DMS79 (cell line): ENCODE data around the gene GALR1.
"Not testable (repeated sequence)": the region's sequence is repeated elsewhere in the genome, so short reads cannot be mapped to it uniquely, and the experiment has no call there.

Experiments used
- DNase-seq: peaks from one replicate; lab custom pipeline; 2025; lab: John Stamatoyannopoulos, UW

GALR1 gene, protein sequence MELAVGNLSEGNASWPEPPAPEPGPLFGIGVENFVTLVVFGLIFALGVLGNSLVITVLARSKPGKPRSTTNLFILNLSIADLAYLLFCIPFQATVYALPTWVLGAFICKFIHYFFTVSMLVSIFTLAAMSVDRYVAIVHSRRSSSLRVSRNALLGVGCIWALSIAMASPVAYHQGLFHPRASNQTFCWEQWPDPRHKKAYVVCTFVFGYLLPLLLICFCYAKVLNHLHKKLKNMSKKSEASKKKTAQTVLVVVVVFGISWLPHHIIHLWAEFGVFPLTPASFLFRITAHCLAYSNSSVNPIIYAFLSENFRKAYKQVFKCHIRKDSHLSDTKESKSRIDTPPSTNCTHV

DNA sequence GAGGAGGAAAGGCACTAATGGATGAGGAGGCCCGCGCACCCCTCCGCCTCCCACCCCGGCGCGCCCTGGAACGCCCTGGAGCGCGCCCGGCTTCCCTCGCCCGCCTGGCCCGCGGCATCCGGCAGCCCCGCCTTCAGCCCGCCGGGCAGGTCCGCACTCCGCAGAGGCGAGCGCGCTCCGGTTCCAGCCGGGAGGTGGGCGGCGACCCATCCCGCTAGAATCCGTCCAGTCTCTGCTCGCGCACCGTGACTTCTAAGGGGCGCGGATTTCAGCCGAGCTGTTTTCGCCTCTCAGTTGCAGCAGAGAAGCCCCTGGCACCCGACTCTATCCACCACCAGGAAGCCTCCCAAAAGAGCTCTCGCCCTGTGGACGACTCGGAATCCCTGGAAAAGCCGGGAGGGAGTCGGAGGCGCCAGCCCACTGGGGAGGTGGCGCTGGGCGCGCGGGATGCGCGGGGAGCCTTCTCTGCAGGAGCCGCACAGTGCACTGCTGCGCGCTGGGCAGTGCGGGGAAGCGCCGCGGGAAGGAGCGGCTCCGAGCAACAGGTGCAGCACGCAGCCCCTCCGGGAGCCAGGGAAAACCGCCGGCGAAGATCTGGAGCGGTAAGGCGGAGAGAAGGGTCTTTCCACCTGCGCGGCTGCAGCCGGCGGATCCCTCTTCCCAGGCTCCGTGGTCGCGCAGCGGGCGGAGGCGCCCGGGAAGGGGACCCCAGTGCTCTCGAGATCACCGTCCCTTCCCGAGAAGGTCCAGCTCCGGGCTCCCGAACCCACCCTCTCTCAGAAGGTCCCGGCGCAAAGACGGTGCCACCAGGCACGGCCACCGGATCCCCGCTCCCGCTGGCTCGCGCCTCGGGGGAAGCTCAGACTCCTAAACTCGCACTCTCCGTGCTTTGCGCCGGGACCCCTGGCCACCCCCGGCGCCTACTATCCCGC lies at the start of gene GALR1:
Gene GALR1, plus strand, starts transcription at position 280 of the 932 bp plus-strand sequence. CDS start 701 bp downstream, outside the sequence.
- no peak for DNase-seq

DNA sequence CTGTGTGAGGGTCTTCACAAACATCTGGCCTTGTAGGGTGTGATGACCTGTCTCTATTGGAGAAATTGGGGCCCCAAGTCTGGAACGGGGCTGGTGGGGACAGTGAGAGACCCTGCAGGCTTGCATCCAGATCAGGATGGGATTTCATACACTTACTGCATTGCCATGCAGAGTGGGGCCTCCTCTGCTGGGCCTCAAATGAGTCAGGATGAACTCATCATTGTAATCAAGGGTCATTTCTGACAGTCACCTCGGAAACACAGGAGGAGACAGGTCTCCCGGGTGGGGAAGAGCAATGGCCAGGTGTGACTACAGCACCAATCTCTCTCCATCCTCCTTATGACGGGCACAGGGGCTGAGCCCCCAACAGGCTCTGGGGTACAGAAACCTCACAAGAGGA lies 48.1 kb upstream of the GALR1 start:
- no peak for DNase-seq

DNA sequence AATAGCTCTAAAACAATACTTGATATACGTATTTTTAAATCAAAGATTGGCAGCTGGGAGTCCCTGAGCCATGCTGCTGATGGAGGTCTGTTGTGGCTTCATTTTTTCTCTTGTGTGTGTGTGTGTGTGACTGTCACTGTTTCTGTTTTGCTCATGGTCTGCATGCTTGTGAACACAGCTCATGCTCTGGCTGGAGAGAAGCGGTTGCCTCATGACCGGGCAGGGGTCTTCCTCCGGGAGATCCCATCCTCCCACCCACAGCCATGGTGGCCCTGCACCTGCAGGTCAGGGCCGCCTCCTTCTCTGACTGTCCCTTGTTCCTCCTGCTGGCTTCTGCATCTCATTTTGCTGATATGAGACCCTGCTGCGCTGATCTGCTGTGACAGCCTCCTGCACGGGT lies 47.3 kb upstream of the GALR1 start:
- no peak for DNase-seq

DNA sequence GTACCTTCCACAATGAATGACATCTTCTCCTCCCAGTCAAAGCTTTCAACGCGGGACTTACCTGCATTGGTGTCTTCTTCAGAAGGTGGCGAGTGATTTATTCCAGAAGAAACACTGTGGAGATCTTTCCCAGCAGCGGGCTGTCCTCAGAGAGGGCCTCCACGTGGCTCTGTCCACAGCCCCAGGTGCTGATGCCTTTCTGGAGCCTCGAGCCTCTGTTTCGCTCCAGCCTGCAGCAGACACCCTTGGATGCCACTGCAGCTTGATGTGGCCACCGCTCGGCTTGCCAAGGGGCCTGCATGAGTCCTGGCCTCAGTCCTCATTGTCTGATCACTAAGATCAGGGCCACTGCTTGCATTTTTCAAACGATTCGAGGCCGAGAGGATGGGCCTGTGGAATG lies 46.6 kb upstream of the GALR1 start:
- DNase-seq: no peak

DNA sequence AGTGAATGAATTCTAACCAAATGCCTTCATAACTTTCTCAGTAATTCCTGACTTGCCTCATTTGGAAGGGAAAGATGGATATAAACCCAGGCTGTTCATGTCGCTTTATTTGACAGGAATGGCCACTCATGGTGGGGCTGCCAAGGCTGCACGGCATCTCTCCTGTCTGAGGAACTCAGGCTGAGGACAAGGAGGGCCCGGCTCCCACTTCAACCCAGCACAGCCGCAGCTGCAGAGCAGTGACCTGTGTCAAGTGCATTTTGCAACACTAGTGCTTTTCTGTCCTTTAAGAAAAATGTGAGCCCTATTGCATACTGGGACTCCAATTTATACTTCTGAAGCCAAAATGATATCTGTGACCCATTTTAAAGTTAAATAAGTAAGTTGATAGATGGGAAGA lies 45.8 kb upstream of the GALR1 start:
- no peak for DNase-seq

DNA sequence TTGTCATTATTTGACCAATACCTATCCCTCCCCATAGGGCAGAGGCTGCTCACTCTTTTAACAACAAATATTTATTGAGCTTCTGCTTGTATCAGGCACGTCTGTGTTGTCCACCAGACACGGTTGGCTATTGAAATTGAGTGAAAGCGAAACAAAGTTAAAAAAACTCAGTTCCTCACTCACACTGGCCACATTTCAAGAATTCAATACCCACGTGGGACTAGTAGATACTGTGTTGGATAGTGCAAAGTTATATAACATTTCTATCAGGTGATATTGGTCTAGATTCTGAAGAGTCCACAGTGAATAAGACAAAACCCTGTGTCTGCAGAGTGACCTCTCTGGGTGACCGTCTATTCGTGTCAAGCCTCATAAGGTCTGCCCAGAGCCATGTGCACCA lies 43.9 kb upstream of the GALR1 start:
- DNase-seq: no peak

DNA sequence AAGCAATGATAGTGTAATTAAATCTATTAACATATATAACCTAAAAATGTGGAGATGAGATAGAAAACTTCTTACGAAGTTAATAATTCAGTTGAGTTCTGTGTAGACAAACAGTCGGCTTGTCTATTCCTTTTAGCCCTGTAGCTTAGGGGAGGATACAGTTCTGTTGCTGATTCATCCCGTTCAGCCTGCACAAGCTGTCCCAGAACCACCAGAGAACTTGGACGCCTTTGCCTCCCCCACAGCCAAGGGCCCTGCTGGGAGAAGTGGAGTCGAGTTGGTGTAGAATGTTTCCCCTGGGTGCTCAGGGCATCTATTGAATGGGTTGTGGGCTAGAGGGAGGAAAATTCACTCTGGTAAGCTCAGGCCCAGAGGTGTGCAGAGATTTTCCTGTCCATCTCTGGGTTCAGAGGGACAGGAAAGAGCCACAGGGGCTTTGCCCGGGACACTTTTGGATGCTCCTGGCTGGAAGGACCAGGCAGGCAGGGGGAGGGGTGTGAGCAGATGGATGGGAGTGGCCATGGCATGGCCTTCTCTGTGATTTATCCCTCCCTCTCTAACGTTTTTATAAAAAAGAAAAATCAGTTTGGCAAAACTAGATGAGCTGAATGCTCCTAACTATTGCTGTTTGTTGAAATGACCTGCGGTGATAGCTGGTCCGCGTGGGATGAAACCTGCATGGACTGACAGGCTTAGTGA lies 42.8 kb upstream of the GALR1 start:
- DNase-seq: no peak

DNA sequence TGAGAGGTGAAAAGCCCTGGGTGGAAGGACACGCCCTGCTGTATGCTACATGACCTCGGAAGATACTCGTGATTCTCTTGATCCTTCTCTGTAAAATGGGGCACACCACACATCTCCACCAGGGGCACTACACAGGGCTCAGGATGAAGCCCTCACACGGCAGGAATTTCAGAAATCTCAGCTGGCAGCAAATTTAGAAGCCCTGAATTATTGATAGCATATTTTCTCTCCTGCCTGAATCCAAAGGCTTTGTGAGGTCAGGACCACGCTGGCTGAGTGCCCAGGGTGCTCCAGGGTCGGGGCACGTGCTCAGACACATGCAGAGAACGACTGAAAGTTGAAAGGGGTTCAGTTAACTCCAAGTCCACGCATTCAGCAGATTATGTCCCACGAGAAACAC lies 42.1 kb upstream of the GALR1 start:
- no peak for DNase-seq

DNA sequence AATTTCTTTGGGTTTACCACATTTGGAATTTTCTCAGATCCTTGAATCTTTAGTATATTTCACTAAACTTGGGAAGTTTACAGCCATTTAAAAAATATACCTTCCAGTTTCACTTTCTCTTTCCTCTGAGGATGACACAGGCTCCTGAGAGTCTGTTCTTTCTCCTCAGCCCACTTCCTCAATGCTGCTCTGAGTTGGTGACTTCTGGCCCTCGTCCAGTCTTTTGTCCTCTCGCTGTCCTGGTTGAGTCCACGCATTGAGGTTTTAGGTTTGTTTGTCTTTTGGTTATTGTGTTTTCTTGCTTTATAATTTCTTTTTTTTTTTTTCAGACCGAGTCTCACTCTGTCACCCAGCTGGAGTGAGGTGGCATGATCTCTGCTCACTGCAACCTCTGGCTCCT lies 40.7 kb upstream of the GALR1 start:
- no peak for DNase-seq

DNA sequence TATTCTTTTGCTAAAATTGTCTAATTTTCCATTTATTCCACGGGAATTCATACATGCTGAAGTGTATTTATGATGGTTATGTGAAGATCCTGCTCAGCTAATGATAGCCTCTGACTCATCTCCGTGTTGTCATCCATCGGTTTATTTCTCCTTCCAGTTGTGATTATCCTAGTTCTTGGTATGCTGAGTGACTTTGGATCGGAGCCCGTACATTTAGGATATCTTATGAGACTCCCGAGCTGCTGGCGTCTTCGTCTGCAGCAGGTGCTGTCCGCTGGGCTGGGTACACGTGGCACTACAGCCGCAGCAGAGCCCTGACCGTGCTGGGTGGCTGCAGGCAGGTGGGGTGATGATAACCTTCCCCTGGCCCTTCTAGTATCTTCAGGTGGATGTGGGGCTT lies 40.1 kb upstream of the GALR1 start:
- no peak for DNase-seq

DNA sequence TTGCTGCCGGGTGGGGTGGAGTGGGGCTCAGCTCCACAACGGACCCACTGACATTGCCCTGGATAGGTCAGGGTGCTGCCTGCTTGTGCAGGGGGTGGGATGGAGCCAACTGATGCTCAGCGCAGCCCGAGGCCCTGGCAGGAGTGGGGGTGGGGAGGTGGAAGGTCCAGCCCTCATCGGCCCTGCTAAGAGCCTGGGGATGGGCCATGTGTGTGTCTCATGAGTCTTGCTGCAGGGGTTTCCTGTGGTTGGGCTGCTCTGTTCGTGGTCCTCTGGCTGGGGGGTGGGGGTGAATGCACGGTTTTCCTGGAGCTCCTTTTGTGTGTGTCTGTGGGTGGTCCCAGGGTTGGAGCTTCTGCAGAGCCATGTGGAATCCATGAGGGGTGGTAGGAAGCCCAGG lies 39.4 kb upstream of the GALR1 start:
- DNase-seq: no peak

DNA sequence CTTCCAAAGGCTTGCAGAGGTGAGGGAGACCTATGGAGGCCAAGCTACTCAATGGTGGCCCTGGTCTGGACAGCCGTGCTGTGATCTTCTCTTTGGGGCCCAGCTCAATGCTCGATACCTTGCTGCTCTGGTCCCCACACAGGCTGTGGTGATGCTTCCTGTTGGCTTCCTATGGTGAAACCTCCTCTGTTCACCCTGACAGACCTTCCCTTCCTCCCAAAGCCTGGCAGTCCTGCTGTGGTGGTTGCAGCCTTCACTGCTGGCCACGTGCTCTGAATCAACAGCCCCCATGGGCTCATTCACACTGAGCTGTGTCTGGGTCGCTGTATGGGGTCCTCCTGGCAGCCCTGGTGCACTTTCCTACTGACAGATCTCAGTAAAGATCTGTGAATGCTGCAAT lies 31.0 kb upstream of the GALR1 start:
- no peak for DNase-seq

DNA sequence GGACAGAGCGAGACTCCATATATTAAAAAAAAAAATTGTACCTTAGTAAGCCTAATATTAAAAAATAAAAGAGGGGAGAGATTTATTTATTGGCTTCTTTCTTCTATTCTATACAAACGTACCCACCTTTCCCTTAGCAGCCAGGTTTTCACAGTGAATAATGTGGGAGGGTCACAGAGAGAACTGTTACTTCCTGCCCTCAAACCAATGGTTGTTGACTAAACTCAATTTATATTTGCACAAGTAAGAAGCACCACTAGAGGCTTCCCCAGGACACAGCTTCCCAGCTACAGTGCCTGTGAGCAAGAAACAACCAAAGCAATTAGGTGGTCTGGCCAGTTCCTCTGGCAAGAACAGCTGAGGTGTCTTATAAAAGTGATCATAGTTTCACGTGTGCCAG lies 28.9 kb upstream of the GALR1 start:
- DNase-seq: no peak

DNA sequence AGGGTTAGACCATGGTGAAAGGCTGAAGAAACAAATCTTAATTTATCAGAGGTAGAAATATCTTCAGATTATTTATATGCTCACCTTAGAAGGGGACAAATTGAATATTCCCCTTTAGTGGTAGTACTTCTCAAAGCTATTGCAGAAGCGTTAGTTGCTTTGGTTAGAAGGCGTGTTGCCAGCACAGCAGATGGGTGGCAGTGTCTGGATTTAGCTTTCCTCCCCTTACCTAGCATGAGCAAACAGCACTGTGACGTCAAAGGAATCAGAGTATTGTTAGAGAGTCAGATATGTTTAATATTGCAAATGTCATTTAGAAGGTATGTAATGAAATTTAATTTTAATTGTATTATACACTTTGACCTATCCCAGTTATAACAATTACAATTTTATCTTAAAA lies 27.2 kb upstream of the GALR1 start:
- no peak for DNase-seq

DNA sequence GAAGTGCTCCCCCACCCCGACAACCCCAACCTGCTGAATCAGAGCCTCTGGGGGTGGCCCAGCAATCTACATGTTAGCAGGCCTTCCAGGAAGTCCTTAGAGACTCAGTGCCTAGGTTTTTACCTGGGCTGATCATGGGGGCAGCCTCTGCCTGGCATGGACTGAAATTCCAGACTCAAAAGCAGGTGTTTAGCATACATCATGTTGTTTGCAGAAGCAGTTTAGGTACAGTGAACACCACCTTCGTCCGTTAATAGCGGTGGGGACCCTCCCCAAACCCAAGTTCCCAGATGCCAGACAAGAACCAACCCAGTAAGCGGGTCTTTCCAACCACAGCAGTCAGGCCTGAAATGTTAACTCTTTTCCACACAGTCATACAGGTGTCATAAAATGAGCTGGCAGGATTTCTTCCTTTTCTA lies 26.4 kb upstream of the GALR1 start:
- DNase-seq: no peak

DNA sequence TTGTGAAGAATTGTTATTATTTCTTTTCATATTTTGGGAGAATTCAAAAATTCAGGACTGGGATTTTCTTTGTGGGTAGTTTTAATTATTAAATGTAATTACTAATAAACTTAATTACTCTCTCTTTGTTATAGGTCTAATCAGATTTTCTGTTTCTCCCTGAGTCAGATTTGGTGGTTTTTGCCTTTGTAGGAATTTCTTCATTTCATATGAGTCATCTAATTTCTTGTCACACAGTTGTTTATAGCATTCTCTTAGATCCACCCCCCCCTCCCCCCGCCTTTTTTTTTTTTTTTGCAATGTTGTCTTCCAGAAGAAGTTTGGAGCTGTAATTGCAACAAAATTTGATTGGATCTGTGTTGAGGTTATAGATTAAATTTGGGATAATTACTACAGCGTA lies 26.0 kb upstream of the GALR1 start:
- no peak for DNase-seq

DNA sequence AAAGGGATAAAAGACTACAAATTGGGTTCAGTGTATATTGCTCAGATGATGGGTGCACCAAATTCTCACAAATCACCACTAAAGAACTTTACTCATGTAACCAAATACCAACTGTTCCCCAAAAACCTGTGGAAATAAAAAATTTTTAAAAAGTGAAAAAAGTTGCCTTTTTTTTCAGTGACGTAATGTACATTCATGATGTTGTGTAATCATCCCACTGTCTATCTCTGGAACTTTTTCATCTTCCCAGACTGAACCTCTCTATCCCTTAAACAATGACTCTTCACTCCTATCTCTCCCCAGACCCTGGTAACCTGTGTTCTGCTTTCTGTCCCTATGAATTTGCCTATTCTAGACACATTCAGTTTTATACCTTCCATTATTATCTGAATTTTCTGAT lies 19.0 kb upstream of the GALR1 start:
- DNase-seq: no peak

DNA sequence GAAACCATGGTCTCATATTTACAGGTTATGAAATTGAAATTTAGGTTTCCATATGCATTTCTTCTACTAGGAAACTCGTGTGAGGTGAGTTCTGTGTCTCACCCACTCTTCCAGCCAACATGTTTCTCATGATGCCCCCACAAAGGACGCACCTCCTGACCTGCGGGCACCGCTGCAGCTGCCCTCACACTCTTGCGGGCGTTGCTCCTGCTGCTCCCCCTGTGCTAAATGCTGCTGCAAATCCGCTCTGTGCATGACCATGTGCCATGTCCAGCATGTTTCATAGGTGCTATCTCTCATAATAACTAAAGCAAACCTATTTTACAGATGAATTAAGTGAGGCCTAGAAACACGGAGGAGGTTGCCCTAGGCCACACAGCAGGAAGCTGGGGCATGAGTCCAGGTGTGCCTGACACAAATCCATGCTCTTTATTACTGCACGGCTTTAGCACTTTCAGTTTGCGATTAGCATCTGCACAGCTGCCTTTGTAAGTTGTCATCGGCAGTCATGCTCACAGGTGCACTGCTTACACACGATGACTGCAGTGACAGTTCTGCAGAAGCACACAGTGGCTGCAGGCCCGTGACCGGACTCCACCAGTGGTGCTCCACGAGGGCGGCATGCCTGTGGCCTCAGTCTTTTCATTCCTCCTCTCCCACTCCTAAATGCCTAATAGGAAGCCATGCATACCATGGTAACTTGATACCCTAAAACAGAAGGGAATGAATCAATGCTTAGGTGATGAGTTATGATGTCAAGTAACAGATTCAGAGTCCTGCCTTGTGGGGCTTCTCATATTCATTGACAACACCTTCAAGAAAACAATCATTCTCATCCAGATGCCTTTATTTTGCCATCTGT lies 14.9 kb upstream of the GALR1 start:
- no peak for DNase-seq

DNA sequence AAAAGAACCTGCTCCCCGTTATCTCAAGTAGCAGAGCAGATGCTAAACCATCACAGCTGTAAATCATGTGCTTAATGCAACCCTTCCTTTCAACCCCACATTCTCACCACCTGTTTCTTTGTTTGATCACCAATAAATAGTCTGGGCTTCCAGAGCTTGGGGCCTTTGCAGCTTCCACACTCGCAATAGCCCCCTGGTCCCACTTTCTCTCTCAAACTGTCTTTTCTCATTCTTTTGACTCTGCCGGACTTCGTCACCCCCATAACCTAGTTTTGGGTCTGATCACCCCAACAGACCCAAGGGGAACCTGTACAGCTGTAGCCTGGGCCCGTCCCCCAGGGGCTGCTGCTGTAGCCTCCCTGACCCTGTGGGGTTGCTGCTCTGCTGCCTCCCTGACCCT lies 10.4 kb upstream of the GALR1 start:
- DNase-seq: not testable (repeated sequence)

DNA sequence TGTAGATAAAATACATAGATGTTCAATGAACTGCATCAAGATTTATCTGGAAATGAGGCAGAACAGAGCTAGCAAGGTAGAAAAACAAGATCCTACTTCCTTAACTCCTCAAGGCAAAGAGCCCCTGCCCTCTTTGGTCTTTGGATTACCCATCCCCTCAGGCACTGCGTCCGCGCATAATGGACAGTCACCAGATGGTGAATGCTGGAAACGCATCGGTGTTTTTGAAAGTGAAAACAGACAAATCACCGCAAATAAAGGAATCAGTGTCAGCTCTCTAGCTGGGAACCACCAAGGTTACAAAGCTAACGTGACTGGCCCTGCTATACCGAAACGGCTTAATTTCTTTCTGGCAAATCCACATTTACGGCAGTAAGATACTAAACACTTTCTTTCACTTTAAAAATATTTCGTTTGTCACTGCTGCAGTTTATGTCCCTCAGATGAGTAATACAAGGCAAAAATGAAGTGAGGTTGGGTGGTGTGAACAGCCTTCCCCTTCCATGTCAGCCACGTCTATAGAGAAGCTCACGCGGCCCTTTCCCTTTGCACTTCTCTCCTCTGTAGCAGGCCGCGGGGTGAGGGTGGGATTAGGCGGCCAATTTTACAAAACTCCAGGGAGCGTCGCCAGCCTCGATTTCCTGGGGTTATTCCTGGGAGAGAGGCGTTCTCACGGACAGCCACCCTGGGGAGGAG lies 627 bp upstream of the GALR1 start:
- DNase-seq: no peak

DNA sequence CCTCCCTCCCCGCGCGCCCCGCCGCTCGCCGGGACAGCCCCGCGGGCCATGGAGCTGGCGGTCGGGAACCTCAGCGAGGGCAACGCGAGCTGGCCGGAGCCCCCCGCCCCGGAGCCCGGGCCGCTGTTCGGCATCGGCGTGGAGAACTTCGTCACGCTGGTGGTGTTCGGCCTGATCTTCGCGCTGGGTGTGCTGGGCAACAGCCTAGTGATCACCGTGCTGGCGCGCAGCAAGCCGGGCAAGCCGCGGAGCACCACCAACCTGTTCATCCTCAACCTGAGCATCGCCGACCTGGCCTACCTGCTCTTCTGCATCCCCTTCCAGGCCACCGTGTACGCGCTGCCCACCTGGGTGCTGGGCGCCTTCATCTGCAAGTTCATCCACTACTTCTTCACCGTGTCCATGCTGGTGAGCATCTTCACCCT lies 865 bp downstream of the GALR1 start:
- no peak for DNase-seq
